ENCODE results near the gene GRIA1. TPM values are rescaled to one million over a fixed set of nuclear protein-coding genes. Genes with fewer than 3 reads are reported as not detected.

The GRIA1 gene
- total RNA-seq, 4 donors from 2014 or later = 0.12 to 0.19 TPM; not detected in 2

DNA sequence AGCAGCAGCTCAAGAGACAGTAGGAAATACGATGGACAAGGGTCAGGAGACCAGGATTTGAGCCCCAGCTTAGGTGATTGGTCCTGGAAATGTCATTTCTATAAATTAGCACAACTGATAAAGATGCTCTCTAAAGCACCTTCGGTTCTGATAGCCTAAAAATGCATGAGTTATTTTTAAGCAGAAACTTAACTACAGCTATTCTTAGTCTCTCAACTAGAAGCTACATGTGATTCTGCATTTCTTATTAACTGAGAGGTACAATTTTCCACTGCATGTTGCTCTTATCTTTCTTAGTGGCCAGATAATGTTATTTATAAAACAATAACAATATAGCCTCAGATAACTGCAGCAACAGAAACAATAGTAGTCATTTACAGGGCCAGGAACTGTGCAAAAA lies 136.4 kb downstream of the GRIA1 start:
- intact Hi-C loops (cut with DNase I) = no loop called here
- TF ChIP-seq, protein P1, sequence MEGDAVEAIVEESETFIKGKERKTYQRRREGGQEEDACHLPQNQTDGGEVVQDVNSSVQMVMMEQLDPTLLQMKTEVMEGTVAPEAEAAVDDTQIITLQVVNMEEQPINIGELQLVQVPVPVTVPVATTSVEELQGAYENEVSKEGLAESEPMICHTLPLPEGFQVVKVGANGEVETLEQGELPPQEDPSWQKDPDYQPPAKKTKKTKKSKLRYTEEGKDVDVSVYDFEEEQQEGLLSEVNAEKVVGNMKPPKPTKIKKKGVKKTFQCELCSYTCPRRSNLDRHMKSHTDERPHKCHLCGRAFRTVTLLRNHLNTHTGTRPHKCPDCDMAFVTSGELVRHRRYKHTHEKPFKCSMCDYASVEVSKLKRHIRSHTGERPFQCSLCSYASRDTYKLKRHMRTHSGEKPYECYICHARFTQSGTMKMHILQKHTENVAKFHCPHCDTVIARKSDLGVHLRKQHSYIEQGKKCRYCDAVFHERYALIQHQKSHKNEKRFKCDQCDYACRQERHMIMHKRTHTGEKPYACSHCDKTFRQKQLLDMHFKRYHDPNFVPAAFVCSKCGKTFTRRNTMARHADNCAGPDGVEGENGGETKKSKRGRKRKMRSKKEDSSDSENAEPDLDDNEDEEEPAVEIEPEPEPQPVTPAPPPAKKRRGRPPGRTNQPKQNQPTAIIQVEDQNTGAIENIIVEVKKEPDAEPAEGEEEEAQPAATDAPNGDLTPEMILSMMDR (IDR thresholded peaks at IDR 0.05) = no peak
- no peak for TF ChIP-seq POLR2A (IDR thresholded peaks at IDR 0.05)
- Histone ChIP-seq H3K9me3 (no peaks in the 10 kb centered on the region), H3K4me1 (peaks cover 0 to 18% (median 4%) of the 10 kb centered on the region in 3 donors), H3K36me3 (no peaks in the 10 kb centered on the region), H3K27me3 (no peaks in the 10 kb centered on the region), H3K27ac (no peak overlapping the region), H3K4me3 (no peak overlapping the region)
- WGBS, 2 donors = 61 to 69% methylated on average over 2 of the region's 2 CpGs
- no peak for DNase-seq

- WGBS, 2 donors = 44 to 57% methylated on average over 9 of the region's 9 CpGs
- H3K27me3 ChIP-seq = no peaks in the 10 kb centered on the region
- H3K4me1 ChIP-seq = peaks cover 0 to 18% (median 4%) of the 10 kb centered on the region in 3 donors
- no peak overlapping the region for H3K27ac ChIP-seq
- H3K36me3 ChIP-seq = no peaks in the 10 kb centered on the region
- no peak for DNase-seq
- H3K9me3 ChIP-seq = no peaks in the 10 kb centered on the region
- TF ChIP-seq POLR2A (IDR thresholded peaks at IDR 0.05) = no peak
- TF ChIP-seq, protein P1 (IDR thresholded peaks at IDR 0.05) = no peak
- intact Hi-C loops (cut with DNase I) = no loop called here
- no peak overlapping the region for H3K4me3 ChIP-seq
These were observed 138.8 kb downstream of the GRIA1 start for GRCh38 chr5:153629027-153629895.

GRCh38 chr5:153630546-153630945 lies 140.1 kb downstream of the GRIA1 start:
- TF ChIP-seq, protein P1 (IDR thresholded peaks at IDR 0.05) = no peak
- TF ChIP-seq POLR2A (IDR thresholded peaks at IDR 0.05) = no peak
- DNase-seq = no peak
- H3K9me3 ChIP-seq = no peaks in the 10 kb centered on the region

GRCh38 chr5:153632748-153633290 lies 142.3 kb downstream of the GRIA1 start:
- peaks cover 0 to 18% (median 4%) of the 10 kb centered on the region in 3 donors for H3K4me1 ChIP-seq
- H3K36me3 ChIP-seq = no peaks in the 10 kb centered on the region
- no peak overlapping the region for H3K27ac ChIP-seq
- intact Hi-C loops (cut with DNase I) = no loop called here
- no peak for TF ChIP-seq POLR2A (IDR thresholded peaks at IDR 0.05)
- TF ChIP-seq, protein P1 (IDR thresholded peaks at IDR 0.05) = no peak
- no peak overlapping the region for H3K4me3 ChIP-seq
- no peaks in the 10 kb centered on the region for H3K9me3 ChIP-seq
- H3K27me3 ChIP-seq = no peaks in the 10 kb centered on the region
- DNase-seq = no peak

More at GRCh38 chr5:153630546-153630945, 140.1 kb downstream of the GRIA1 start:
- intact Hi-C loops (cut with DNase I) = no loop called here
- Histone ChIP-seq H3K4me1 (peaks cover 0 to 18% (median 4%) of the 10 kb centered on the region in 3 donors), H3K36me3 (no peaks in the 10 kb centered on the region), H3K27me3 (no peaks in the 10 kb centered on the region), H3K27ac (no peak overlapping the region), H3K4me3 (no peak overlapping the region)

DNA sequence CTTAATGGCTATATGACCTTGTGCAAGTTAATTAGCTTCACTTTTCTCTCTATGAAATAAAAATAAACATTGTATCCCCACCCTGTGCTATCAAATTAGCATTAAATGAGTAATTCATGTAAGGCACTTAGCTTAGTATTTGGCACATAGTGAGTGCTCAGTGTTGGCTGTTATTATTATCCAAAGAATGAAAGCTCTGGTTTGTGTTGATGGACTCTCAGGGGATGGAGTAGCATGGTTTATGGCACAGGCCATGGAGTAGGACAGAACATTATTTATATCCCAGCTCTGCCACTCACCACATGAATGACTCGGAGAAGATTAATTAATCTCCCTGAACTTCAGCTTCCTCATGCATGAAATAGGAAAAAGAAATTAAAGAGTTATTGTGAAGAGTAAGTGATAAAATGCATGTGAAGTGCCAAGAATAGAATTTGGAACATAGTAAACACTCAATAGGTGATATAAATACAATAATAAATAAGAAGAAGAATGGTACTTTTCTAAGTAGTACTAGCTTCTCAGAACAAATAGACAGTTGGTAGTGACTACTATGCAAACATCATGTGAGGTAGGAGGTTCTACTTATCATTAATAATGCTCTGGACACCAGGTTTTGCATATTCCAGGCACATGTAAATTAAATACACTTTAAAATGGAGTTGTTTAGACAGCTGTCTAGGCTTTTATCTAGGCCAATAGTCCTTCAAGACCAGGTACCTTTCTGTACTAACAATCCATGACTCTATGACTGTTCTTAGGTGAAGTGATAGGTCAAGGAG lies 146.4 kb downstream of the GRIA1 start:
- Histone ChIP-seq H3K36me3 (no peaks in the 10 kb centered on the region), H3K4me1 (no peaks in the 10 kb centered on the region), H3K27ac (no peak overlapping the region), H3K4me3 (no peak overlapping the region), H3K9me3 (no peaks in the 10 kb centered on the region), H3K27me3 (no peaks in the 10 kb centered on the region)
- no peak for TF ChIP-seq POLR2A (IDR thresholded peaks at IDR 0.05)
- TF ChIP-seq, protein P1 (IDR thresholded peaks at IDR 0.05) = no peak
- intact Hi-C loops (cut with DNase I) = no loop called here
- 71 to 72% methylated on average over 1 of the region's 1 CpG for WGBS, 2 donors
- no peak for DNase-seq
